Right lobe of liver (tissue), 4 donors: ENCODE data around the gene INPP5D.

Experiments used
- POLR2A ChIP-seq: fragments of 450-650 bp; IDR thresholded peaks from one replicate; pipeline ENCODE4 v1.6.1; 2017; ENCODE audit warnings: antibody characterized with exemption, mild to moderate bottlenecking
- TF ChIP-seq, protein P1 (sequence below), 4 donors: fragments of 200-600 bp in 3 of 4; fragments of 450-650 bp in 1 of 4; IDR thresholded peaks; one replicate each; pipeline versions ENCODE4 v1.5.1 to v1.8.0; 2016 to 2022; ENCODE audit warnings: antibody characterized with exemption in 4 of 4, mild to moderate bottlenecking in 2 of 4
- donor health status: DM: no; HTN: no; CAD: no.
- donor health status: DM: no; HTN: no; CAD: no.
- donor health status: DM: no; HTN: yes; CAD: no.

DNA sequence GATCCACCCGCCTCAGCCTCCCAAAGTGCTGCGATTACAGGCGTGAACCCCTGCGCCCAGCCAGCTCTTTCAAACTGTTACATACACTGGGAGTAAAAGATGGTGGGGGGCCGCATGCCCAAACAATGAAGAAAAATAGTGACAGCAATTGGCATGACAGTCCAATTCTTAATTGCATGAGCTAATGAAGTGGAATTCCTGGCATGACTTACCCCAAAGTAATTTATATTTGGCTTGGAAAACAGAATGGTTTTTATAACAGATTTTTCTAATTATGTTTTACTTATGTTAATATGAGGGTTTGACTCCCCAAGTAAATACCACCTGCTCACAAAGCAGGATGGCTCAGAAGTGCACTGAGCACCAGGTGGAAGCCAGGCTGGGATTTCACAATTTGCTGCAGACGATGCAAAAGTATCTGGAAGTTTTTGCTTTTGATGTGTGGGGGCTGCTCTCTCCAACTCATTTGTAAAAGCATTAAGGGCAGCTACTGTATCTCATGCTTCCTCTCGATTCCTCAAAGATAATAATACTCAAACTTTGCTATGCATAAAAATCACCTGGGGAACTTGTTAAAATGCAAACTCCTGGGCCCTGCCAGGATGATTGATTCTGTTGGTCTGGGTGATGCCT, 167.3 kb downstream of the INPP5D start:
- no peak for TF ChIP-seq POLR2A
- TF ChIP-seq, protein P1, sequence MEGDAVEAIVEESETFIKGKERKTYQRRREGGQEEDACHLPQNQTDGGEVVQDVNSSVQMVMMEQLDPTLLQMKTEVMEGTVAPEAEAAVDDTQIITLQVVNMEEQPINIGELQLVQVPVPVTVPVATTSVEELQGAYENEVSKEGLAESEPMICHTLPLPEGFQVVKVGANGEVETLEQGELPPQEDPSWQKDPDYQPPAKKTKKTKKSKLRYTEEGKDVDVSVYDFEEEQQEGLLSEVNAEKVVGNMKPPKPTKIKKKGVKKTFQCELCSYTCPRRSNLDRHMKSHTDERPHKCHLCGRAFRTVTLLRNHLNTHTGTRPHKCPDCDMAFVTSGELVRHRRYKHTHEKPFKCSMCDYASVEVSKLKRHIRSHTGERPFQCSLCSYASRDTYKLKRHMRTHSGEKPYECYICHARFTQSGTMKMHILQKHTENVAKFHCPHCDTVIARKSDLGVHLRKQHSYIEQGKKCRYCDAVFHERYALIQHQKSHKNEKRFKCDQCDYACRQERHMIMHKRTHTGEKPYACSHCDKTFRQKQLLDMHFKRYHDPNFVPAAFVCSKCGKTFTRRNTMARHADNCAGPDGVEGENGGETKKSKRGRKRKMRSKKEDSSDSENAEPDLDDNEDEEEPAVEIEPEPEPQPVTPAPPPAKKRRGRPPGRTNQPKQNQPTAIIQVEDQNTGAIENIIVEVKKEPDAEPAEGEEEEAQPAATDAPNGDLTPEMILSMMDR (IDR thresholded peaks at IDR 0.05): no peak
